Body of pancreas (tissue), 4 donors: ENCODE results near the gene ABCB11. TPM values are rescaled to one million over a fixed set of nuclear protein-coding genes. Genes with fewer than 3 reads are reported as not detected.

ENCODE experiments used
- ATAC-seq: fragments of 150-250 bp; one replicate; pipeline ENCODE4 v1.9.1; 2016
- DNase-seq, 4 donors: peaks; one replicate each; pipeline ENCODE4 v3.0.0-alpha.2; 2019
- H3K27ac ChIP-seq, 4 donors: fragments of 200-600 bp; sonication (generic); 1 replicate in 3 of 4; 2 replicates in 1 of 4; pipeline versions ENCODE4 v1.5.1 to v1.6.1; 2016 to 2019; ENCODE audit warnings: mild to moderate bottlenecking in 1 of 4, mixed read lengths in 1 of 4, moderate library complexity in 1 of 4
- H3K27me3 ChIP-seq, 2 donors: fragments of 200-600 bp; sonication (generic); one replicate each; pipeline ENCODE4 v1.6.0; 2016; ENCODE audit warnings: mild to moderate bottlenecking in 1 of 2
- H3K36me3 ChIP-seq, 2 donors: fragments of 200-600 bp; sonication (generic); replicated peaks in 1 of 2; 2 replicates each; pipeline ENCODE4 v1.5.1; 2016; ENCODE audit warnings: low read depth in 2 of 2; ENCODE audit not compliant: insufficient read depth in 1 of 2
- H3K4me1 ChIP-seq: fragments of 200-600 bp; sonication (generic); one replicate; pipeline ENCODE4 v1.6.0; 2016
- H3K4me3 ChIP-seq, 2 donors: fragments of 200-600 bp; sonication (generic); 1 replicate in 1 of 2; 2 replicates in 1 of 2; pipeline ENCODE4 v1.5.1; 2016 to 2019
- H3K9me3 ChIP-seq, 3 donors: fragments of 200-600 bp; sonication (generic); 1 replicate in 2 of 3; 2 replicates in 1 of 3; pipeline ENCODE4 v1.5.1; 2016
- CTCF ChIP-seq, 7 experiments: fragments of 450-650 bp in 4 of 7; fragments of 200-600 bp in 3 of 7; sonication (generic) in 3 of 7; IDR thresholded peaks; one replicate each; pipeline ENCODE4 v1.5.1; 2016 to 2019; ENCODE audit warnings: antibody characterized with exemption in 7 of 7
- POLR2A ChIP-seq, 3 donors: fragments of 450-650 bp; IDR thresholded peaks; one replicate each; pipeline ENCODE4 v1.6.1; 2016; ENCODE audit warnings: antibody characterized with exemption in 3 of 3, mild to moderate bottlenecking in 2 of 3
- WGBS, 2 donors: methylation state at CpG; one replicate each; pipeline ENCODE4 v1.1.5; 2017; 5-methylcytosine and 5-hydroxymethylcytosine counted together
- intact Hi-C: fragments of 100-400 bp; cut with DNase I; formaldehyde crosslinking; loops from one replicate; pipeline ENCODE4 v1.15.1; 2023
- total RNA-seq, 2 donors: library from RNA; depleted of rRNA; stranded (reverse); fragments of >200 nt; gene quantifications; one replicate each; pipeline ENCODE4 v1.1.0, GENCODE V29; 2016

The ABCB11 gene
- total RNA-seq, 2 donors from 2014 or later = 0.33 TPM; not detected in 1

DNA sequence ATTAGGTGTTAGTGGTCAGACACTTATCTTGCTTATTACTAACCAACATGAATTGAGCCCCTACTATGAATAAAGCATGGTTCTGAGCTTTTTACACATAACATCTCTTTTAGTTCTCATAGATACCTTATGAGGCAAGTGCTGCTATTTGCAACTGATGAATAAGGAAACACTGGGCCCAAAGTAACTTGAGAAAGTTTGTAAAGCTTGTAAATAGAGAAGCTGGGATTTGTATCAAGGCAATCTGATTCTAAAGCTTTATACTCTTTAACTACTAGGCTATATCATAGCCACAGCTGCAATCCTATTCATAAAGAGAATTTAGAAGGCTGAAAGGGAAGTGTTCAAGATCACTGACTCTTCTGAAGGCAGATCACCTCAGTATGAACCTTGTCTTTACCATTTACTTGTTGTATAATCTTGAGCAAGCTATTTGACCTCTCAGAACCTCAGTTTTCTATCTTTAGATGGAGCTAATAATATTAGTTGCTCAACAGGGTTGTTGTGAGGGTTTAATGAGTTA, 60.4 kb downstream of the ABCB11 start:
- H3K36me3 ChIP-seq = no peaks in the 10 kb centered on the region
- no peak overlapping the region for H3K4me3 ChIP-seq
- TF ChIP-seq POLR2A (IDR thresholded peaks at IDR 0.05) (no peak), CTCF (IDR thresholded peaks at IDR 0.05) (no peak)
- no peak for DNase-seq
- H3K9me3 ChIP-seq = no peaks in the 10 kb centered on the region
- H3K27me3 ChIP-seq = no peaks in the 10 kb centered on the region
- H3K27ac ChIP-seq = no peak overlapping the region
- intact Hi-C loops = loop anchor here (10.0 kb wide), 1 partner anchor 164 kb away; no protein-coding TSS in a partner anchor
- no peaks in the 10 kb centered on the region for H3K4me1 ChIP-seq
- ATAC-seq = no peak

DNA sequence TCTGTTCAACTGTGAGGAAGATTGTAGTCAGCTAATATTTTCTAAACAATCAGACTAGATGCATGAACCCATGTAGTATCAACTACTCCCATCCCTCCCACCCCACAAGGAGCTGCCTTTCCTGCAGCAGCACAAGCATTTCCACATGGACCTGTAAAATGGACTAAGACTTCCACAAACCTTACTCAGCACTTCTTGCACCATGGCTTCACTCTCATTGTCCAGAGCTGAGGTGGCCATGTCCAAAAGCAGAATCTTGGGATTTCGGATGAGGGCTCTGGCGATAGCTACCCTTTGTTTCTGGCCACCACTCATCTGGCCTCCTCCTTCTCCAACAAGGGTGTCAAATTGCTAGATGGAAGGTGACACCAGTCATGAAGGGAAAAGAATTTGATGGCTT, 61.3 kb downstream of the ABCB11 start:
- 85 to 95% methylated on average over 2 of the region's 2 CpGs for WGBS, 2 donors
- DNase-seq = no peak
- Histone ChIP-seq H3K4me3 (no peak overlapping the region), H3K27me3 (no peaks in the 10 kb centered on the region), H3K27ac (no peak overlapping the region), H3K4me1 (no peaks in the 10 kb centered on the region), H3K9me3 (no peaks in the 10 kb centered on the region), H3K36me3 (no peaks in the 10 kb centered on the region)
- no peak for ATAC-seq
- no peak for TF ChIP-seq CTCF (IDR thresholded peaks at IDR 0.05)
- no peak for TF ChIP-seq POLR2A (IDR thresholded peaks at IDR 0.05)
- intact Hi-C loops = loop anchor here (10.0 kb wide), 1 partner anchor 165 kb away; no protein-coding TSS in a partner anchor

DNA sequence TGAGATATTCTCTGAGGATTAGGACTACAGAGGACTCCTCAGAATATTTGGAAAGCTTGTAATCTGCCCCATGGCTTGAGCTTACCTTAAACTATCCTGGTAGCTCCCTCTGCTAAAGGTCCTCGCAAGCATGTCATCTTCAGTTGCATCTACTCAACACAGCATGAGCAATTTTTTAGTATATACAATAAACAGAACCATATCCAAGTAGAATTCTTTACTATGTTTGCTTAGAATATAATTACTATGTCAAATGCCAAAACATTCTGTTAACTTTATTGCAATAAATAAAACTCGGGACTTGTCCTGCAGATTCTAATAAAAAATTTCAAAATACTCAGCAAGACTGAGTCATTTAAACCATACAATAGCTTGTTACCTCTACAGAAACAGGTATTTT, 62.8 kb downstream of the ABCB11 start:
- Histone ChIP-seq H3K4me1 (no peaks in the 10 kb centered on the region), H3K27ac (no peak overlapping the region), H3K36me3 (no peaks in the 10 kb centered on the region), H3K27me3 (no peaks in the 10 kb centered on the region), H3K4me3 (no peak overlapping the region), H3K9me3 (no peaks in the 10 kb centered on the region)
- 86 to 88% methylated on average over 2 of the region's 2 CpGs for WGBS, 2 donors
- intact Hi-C loops = no loop called here
- no peak for ATAC-seq
- no peak for DNase-seq
- TF ChIP-seq CTCF (IDR thresholded peaks at IDR 0.05) (no peak), POLR2A (IDR thresholded peaks at IDR 0.05) (no peak)

GRCh38 chr2:168964251-168964807, 66.8 kb downstream of the ABCB11 start:
- Histone ChIP-seq H3K4me3 (no peak overlapping the region), H3K27me3 (no peaks in the 10 kb centered on the region), H3K4me1 (no peaks in the 10 kb centered on the region), H3K36me3 (no peaks in the 10 kb centered on the region), H3K27ac (no peak overlapping the region), H3K9me3 (no peaks in the 10 kb centered on the region)
- WGBS, 2 donors = 70 to 82% methylated on average over 3 of the region's 3 CpGs
- no peak for ATAC-seq
- TF ChIP-seq POLR2A (IDR thresholded peaks at IDR 0.05) (no peak), CTCF (IDR thresholded peaks at IDR 0.05) (no peak)
- intact Hi-C loops = no loop called here
- no peak for DNase-seq

DNA sequence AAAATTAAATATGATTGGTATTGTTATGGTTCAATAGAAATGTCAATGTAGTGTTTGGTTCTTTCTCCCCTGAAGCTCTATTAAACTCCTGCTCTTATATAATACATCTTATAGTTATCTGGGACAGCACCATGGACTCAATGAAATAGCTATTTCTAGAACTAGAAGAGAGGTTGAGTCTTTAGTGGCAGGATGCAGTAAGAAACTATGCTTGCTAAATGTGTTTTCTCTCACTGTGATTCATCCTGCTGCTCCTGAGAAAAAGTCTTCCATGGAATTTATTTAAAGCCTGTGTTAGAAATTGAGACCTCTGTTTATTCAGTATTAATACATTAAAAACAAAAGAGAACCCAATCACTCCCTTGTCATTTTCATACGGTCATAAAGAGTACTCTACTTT, 68.5 kb downstream of the ABCB11 start:
- no peaks in the 10 kb centered on the region for H3K9me3 ChIP-seq
- TF ChIP-seq POLR2A (IDR thresholded peaks at IDR 0.05) = no peak
- no peak for DNase-seq
- H3K27ac ChIP-seq = no peak overlapping the region
- no peak overlapping the region for H3K4me3 ChIP-seq
- intact Hi-C loops = no loop called here
- no peaks in the 10 kb centered on the region for H3K4me1 ChIP-seq
- ATAC-seq = no peak
- H3K27me3 ChIP-seq = no peaks in the 10 kb centered on the region
- no peaks in the 10 kb centered on the region for H3K36me3 ChIP-seq
- WGBS, 2 donors = 76 to 77% methylated on average over 1 of the region's 1 CpG
